Measurements from ENCODE around the gene AMH.

DNA sequence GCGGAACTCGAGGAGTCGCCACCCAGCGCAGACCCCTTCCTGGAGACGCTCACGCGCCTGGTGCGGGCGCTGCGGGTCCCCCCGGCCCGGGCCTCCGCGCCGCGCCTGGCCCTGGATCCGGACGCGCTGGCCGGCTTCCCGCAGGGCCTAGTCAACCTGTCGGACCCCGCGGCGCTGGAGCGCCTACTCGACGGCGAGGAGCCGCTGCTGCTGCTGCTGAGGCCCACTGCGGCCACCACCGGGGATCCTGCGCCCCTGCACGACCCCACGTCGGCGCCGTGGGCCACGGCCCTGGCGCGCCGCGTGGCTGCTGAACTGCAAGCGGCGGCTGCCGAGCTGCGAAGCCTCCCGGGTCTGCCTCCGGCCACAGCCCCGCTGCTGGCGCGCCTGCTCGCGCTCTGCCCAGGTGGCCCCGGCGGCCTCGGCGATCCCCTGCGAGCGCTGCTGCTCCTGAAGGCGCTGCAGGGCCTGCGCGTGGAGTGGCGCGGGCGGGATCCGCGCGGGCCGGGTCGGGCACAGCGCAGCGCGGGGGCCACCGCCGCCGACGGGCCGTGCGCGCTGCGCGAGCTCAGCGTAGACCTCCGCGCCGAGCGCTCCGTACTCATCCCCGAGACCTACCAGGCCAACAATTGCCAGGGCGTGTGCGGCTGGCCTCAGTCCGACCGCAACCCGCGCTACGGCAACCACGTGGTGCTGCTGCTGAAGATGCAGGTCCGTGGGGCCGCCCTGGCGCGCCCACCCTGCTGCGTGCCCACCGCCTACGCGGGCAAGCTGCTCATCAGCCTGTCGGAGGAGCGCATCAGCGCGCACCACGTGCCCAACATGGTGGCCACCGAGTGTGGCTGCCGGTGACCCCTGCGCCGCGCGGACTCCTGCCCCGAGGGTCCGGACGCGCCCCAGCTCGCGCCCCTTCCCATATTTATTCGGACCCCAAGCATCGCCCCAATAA, 2.3 kb downstream of the AMH start:
- TF ChIP-seq, protein P1, sequence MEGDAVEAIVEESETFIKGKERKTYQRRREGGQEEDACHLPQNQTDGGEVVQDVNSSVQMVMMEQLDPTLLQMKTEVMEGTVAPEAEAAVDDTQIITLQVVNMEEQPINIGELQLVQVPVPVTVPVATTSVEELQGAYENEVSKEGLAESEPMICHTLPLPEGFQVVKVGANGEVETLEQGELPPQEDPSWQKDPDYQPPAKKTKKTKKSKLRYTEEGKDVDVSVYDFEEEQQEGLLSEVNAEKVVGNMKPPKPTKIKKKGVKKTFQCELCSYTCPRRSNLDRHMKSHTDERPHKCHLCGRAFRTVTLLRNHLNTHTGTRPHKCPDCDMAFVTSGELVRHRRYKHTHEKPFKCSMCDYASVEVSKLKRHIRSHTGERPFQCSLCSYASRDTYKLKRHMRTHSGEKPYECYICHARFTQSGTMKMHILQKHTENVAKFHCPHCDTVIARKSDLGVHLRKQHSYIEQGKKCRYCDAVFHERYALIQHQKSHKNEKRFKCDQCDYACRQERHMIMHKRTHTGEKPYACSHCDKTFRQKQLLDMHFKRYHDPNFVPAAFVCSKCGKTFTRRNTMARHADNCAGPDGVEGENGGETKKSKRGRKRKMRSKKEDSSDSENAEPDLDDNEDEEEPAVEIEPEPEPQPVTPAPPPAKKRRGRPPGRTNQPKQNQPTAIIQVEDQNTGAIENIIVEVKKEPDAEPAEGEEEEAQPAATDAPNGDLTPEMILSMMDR (conservative IDR thresholded peaks at IDR 0.05 in 1 of 2, IDR thresholded peaks at IDR 0.05 in 1 of 2; ENCODE audit: extremely low read depth in 1 of 2, insufficient read depth in 1 of 2, low read depth in 1 of 2, low read length in 2 of 2), result no peak
- peak; percentile 70 for TF ChIP-seq EZH2 (IDR thresholded peaks at IDR 0.05; ENCODE audit: borderline replicate concordance, low read length)

Measured in mammary epithelial cell (primary cell).